Fibroblast of lung (primary cell): ENCODE data around the gene TMA7B.

ENCODE experiments used
- CTCF ChIP-seq, 2 donors: IDR thresholded peaks in 1 of 2; conservative IDR thresholded peaks in 1 of 2; 1 replicate in 1 of 2; 2 replicates in 1 of 2; pipeline ENCODE4 v1.5.1; 2011 to 2012; ENCODE audit warnings: low read length in 2 of 2, control low read depth in 1 of 2, inconsistent platforms in 1 of 2, low read depth in 1 of 2, mild to moderate bottlenecking in 1 of 2
- EZH2 ChIP-seq: IDR thresholded peaks from 2 replicates; pipeline ENCODE4 v1.5.1; 2012; ENCODE audit warnings: low read length, control low read depth, mild to moderate bottlenecking; ENCODE audit errors: missing control alignments

- TF ChIP-seq EZH2: peak; percentile 32
- no peak for TF ChIP-seq CTCF (conservative IDR thresholded peaks at IDR 0.05 in 1 of 2, IDR thresholded peaks at IDR 0.05 in 1 of 2; ENCODE audit: low read depth in 1 of 2, low read length in 2 of 2)
Measured at GRCh38 chr22:40009951-40010671, 49.9 kb downstream of the TMA7B start.
